ENCODE measurements around the gene HCN4. TPM values are rescaled to one million over a fixed set of nuclear protein-coding genes. Genes with fewer than 3 reads are reported as not detected.
A peak's percentile ranks its signal among the peaks of the same experiment; 100 is the strongest.

The HCN4 gene
- total RNA-seq, 1 donor from 2014 or later: 17.0 TPM

GRCh38 chr15:73322665-73323373, 45.9 kb downstream of the HCN4 start:
- Mint-ChIP-seq H3K4me3 (ENCODE audit: unreplicated experiment) (no peak overlapping the region), H3K27me3 (ENCODE audit: unreplicated experiment) (peaks cover 17% of the 10 kb centered on the region)

GRCh38 chr15:73321496-73322450, 47.0 kb downstream of the HCN4 start:
- TF ChIP-seq CTCF (IDR thresholded peaks at IDR 0.05; ENCODE audit: partially characterized antibody, unreplicated experiment): no peak
- Mint-ChIP-seq H3K27ac (ENCODE audit: unreplicated experiment) (peak overlapping the region; percentile 86), H3K4me3 (ENCODE audit: unreplicated experiment) (peak overlapping the region; percentile 63), H3K4me1 (ENCODE audit: low read depth, unreplicated experiment) (peaks cover 36% of the 10 kb centered on the region), H3K27me3 (ENCODE audit: unreplicated experiment) (peaks cover 15% of the 10 kb centered on the region), H3K36me3 (ENCODE audit: unreplicated experiment) (no peaks in the 10 kb centered on the region), H3K9me3 (ENCODE audit: unreplicated experiment) (peaks cover 14% of the 10 kb centered on the region)
- DNase-seq: peak; percentile 81

More at GRCh38 chr15:73322665-73323373, 45.9 kb downstream of the HCN4 start:
- H3K27ac Mint-ChIP-seq (ENCODE audit: unreplicated experiment): no peak overlapping the region
- DNase-seq: no peak
- peaks cover 10% of the 10 kb centered on the region for H3K9me3 Mint-ChIP-seq (ENCODE audit: unreplicated experiment)
- H3K4me1 Mint-ChIP-seq (ENCODE audit: low read depth, unreplicated experiment): peaks cover 31% of the 10 kb centered on the region
- peaks cover 4% of the 10 kb centered on the region for H3K36me3 Mint-ChIP-seq (ENCODE audit: unreplicated experiment)
- TF ChIP-seq CTCF (IDR thresholded peaks at IDR 0.05; ENCODE audit: partially characterized antibody, unreplicated experiment): no peak

GRCh38 chr15:73320619-73321180, 48.1 kb downstream of the HCN4 start:
- Mint-ChIP-seq H3K36me3 (ENCODE audit: unreplicated experiment) (no peaks in the 10 kb centered on the region), H3K4me1 (ENCODE audit: low read depth, unreplicated experiment) (peaks cover 29% of the 10 kb centered on the region), H3K9me3 (ENCODE audit: unreplicated experiment) (peaks cover 13% of the 10 kb centered on the region), H3K27me3 (ENCODE audit: unreplicated experiment) (peaks cover 14% of the 10 kb centered on the region), H3K4me3 (ENCODE audit: unreplicated experiment) (no peak overlapping the region), H3K27ac (ENCODE audit: unreplicated experiment) (no peak overlapping the region)
- TF ChIP-seq CTCF (IDR thresholded peaks at IDR 0.05; ENCODE audit: partially characterized antibody, unreplicated experiment): no peak
- no peak for DNase-seq

GRCh38 chr15:73319460-73320245, 49.1 kb downstream of the HCN4 start:
- no peak for DNase-seq
- peak overlapping the region; percentile 58 for H3K4me3 Mint-ChIP-seq (ENCODE audit: unreplicated experiment)
- peaks cover 13% of the 10 kb centered on the region for H3K27me3 Mint-ChIP-seq (ENCODE audit: unreplicated experiment)
- H3K36me3 Mint-ChIP-seq (ENCODE audit: unreplicated experiment): no peaks in the 10 kb centered on the region
- H3K9me3 Mint-ChIP-seq (ENCODE audit: unreplicated experiment): peaks cover 12% of the 10 kb centered on the region
- peaks cover 26% of the 10 kb centered on the region for H3K4me1 Mint-ChIP-seq (ENCODE audit: low read depth, unreplicated experiment)
- no peak for TF ChIP-seq CTCF (IDR thresholded peaks at IDR 0.05; ENCODE audit: partially characterized antibody, unreplicated experiment)
- H3K27ac Mint-ChIP-seq (ENCODE audit: unreplicated experiment): peak overlapping the region; percentile 62
